GM12891 (cell line): ENCODE measurements around the gene SCD5.
"Not testable (repeated sequence)": the region's sequence is repeated elsewhere in the genome, so short reads cannot be mapped to it uniquely, and the experiment has no call there.

ENCODE experiments used
- PAX5 ChIP-seq: IDR thresholded peaks from 2 replicates; pipeline ENCODE4 v1.6.1; 2011; ENCODE audit warnings: low read length, moderate library complexity, mild to moderate bottlenecking; ENCODE audit not compliant: insufficient read depth, severe bottlenecking
- POLR2A ChIP-seq: IDR thresholded peaks from 2 replicates; pipeline ENCODE4 v1.6.1; 2011; ENCODE audit warnings: low read depth, low read length, control low read depth
- POLR2AphosphoS5 ChIP-seq: IDR thresholded peaks from 2 replicates; pipeline ENCODE4 v1.6.1; 2011; ENCODE audit warnings: low read depth, low read length, control low read depth
- POU2F2 ChIP-seq: IDR thresholded peaks from 2 replicates; pipeline ENCODE4 v1.6.1; 2011; ENCODE audit warnings: low read depth, mild to moderate bottlenecking, control low read depth, low read length, moderate library complexity
- SPI1 ChIP-seq: IDR thresholded peaks from 2 replicates; pipeline ENCODE4 v1.6.1; 2011; ENCODE audit warnings: low read depth, low read length, control low read depth
- TAF1 ChIP-seq: IDR thresholded peaks from 2 replicates; pipeline ENCODE4 v1.6.1; 2011; ENCODE audit warnings: low read depth, low read length, control low read depth

DNA sequence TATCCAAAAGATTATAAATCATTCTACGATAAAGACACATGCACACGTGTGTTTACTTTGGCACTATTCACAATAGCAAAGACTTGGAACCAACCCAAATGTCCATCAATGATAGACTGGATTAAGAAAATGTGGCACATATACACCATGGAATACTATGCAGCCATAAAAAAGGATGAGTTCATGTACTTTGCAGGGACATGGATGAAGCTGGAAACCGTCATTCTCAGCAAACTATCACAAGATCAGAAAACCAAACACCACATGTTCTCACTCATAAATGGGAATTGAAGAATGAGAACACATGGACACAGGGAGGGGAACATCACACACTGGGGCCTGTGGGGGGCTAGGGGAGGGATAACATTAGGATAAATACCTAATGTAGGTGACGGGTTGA, 34.5 kb upstream of the SCD5 start:
- not testable (repeated sequence) for TF ChIP-seq POLR2A, TAF1, POLR2AphosphoS5, POU2F2, SPI1, PAX5
